Osteocyte (in vitro differentiated cells): ENCODE results near the gene ULK3. TPM values are rescaled to one million over a fixed set of nuclear protein-coding genes. Genes with fewer than 3 reads are reported as not detected.

Experiments
- DNase-seq: peaks from one replicate; pipeline ENCODE4 v3.0.0; 2021; ENCODE audit warnings: mixed read lengths; ENCODE audit not compliant: unreplicated experiment; ENCODE audit errors: extremely low spot score
- H3K27ac Mint-ChIP-seq: one replicate; pipeline ENCODE4 v1.8.0; 2021; ENCODE audit warnings: mild to moderate bottlenecking, mixed read lengths; ENCODE audit not compliant: unreplicated experiment
- H3K27me3 Mint-ChIP-seq: one replicate; pipeline ENCODE4 v1.8.0; 2021; ENCODE audit warnings: mixed read lengths; ENCODE audit not compliant: unreplicated experiment
- H3K36me3 Mint-ChIP-seq: one replicate; pipeline ENCODE4 v1.8.0; 2021; ENCODE audit warnings: mixed read lengths; ENCODE audit not compliant: unreplicated experiment
- H3K4me1 Mint-ChIP-seq: one replicate; pipeline ENCODE4 v1.8.0; 2021; ENCODE audit warnings: mixed read lengths; ENCODE audit not compliant: unreplicated experiment
- H3K4me3 Mint-ChIP-seq: one replicate; pipeline ENCODE4 v1.8.0; 2021; ENCODE audit warnings: mild to moderate bottlenecking, moderate library complexity, mixed read lengths; ENCODE audit not compliant: unreplicated experiment
- H3K9me3 Mint-ChIP-seq: one replicate; pipeline ENCODE4 v1.8.0; 2021; ENCODE audit warnings: mixed read lengths; ENCODE audit not compliant: unreplicated experiment
- CTCF ChIP-seq: fragments of 200-600 bp; sonication (generic); IDR thresholded peaks from 2 replicates; pipeline ENCODE4 v1.5.0; 2021; ENCODE audit warnings: antibody characterized with exemption, mild to moderate bottlenecking, moderate library complexity
- total RNA-seq: library from RNA; stranded (reverse); gene quantifications from 2 replicates; pipeline ENCODE4 v1.2.1, GENCODE V29; 2021

ULK3 gene
- total RNA-seq, 1 donor from 2014 or later: 32.4 TPM

- peaks cover 30% of the 10 kb centered on the region for H3K4me1 Mint-ChIP-seq
- no peak overlapping the region for H3K4me3 Mint-ChIP-seq
- DNase-seq: no peak
- no peaks in the 10 kb centered on the region for H3K27me3 Mint-ChIP-seq
- no peak overlapping the region for H3K27ac Mint-ChIP-seq
- no peak for TF ChIP-seq CTCF
- H3K9me3 Mint-ChIP-seq: no peaks in the 10 kb centered on the region
- peaks cover 16% of the 10 kb centered on the region for H3K36me3 Mint-ChIP-seq
Measured at GRCh38 chr15:74804935-74805334, 38.0 kb downstream of the ULK3 start.

GRCh38 chr15:74802862-74803447 lies 40.0 kb downstream of the ULK3 start:
- no peaks in the 10 kb centered on the region for H3K27me3 Mint-ChIP-seq
- H3K4me3 Mint-ChIP-seq: no peak overlapping the region
- no peaks in the 10 kb centered on the region for H3K9me3 Mint-ChIP-seq
- TF ChIP-seq CTCF: no peak
- H3K27ac Mint-ChIP-seq: no peak overlapping the region
- peaks cover 13% of the 10 kb centered on the region for H3K4me1 Mint-ChIP-seq
- no peak for DNase-seq
- H3K36me3 Mint-ChIP-seq: peaks cover 16% of the 10 kb centered on the region

- Mint-ChIP-seq H3K4me3 (no peak overlapping the region), H3K36me3 (peaks cover 16% of the 10 kb centered on the region), H3K4me1 (peaks cover 6% of the 10 kb centered on the region), H3K27ac (no peak overlapping the region), H3K9me3 (no peaks in the 10 kb centered on the region), H3K27me3 (no peaks in the 10 kb centered on the region)
- no peak for TF ChIP-seq CTCF
- no peak for DNase-seq
Measured at GRCh38 chr15:74802290-74802689, 40.7 kb downstream of the ULK3 start.

GRCh38 chr15:74801311-74801997 lies 41.5 kb downstream of the ULK3 start:
- H3K27ac Mint-ChIP-seq: no peak overlapping the region
- peaks cover 16% of the 10 kb centered on the region for H3K36me3 Mint-ChIP-seq
- TF ChIP-seq CTCF: no peak
- no peaks in the 10 kb centered on the region for H3K9me3 Mint-ChIP-seq
- H3K4me1 Mint-ChIP-seq: no peaks in the 10 kb centered on the region
- DNase-seq: no peak
- H3K4me3 Mint-ChIP-seq: no peak overlapping the region
- no peaks in the 10 kb centered on the region for H3K27me3 Mint-ChIP-seq

DNA sequence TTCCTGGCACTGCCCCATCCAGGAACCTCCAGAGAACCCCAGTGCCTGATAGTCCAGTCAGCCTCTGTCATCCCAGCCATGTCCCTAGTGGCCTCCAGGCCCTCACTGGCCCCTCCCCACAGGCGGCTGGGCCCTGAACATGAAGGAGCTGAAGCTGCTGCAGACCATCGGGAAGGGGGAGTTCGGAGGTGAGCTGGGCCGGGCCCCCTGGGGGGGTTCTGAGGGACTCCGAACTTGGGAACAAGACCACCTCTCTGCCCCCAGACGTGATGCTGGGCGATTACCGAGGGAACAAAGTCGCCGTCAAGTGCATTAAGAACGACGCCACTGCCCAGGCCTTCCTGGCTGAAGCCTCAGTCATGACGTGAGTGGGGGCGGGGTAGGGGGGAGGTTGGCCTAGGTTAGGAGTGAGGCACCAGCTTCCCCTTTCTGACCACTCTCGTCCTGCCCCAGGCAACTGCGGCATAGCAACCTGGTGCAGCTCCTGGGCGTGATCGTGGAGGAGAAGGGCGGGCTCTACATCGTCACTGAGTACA lies 42.3 kb downstream of the ULK3 start:
- TF ChIP-seq CTCF: no peak
- DNase-seq: no peak
- no peaks in the 10 kb centered on the region for H3K9me3 Mint-ChIP-seq
- H3K27me3 Mint-ChIP-seq: no peaks in the 10 kb centered on the region
- H3K4me3 Mint-ChIP-seq: no peak overlapping the region
- no peaks in the 10 kb centered on the region for H3K4me1 Mint-ChIP-seq
- H3K27ac Mint-ChIP-seq: no peak overlapping the region
- H3K36me3 Mint-ChIP-seq: peaks cover 18% of the 10 kb centered on the region
